Activated naive CD8-positive, alpha-beta T cell treated with anti-CD3 and anti-CD28 coated beads, Interleukin-2, amount 50 U/mL, for 16 hours (primary cell): Measurements from ENCODE around the gene ZBED3.
"Not testable (repeated sequence)": the region's sequence is repeated elsewhere in the genome, so short reads cannot be mapped to it uniquely, and the experiment has no call there.

Experiments
- DNase-seq: peaks from one replicate; pipeline ENCODE4 v3.0.0-alpha.2; 2020; ENCODE audit warnings: low read depth, low spot score

Gene ZBED3

GRCh38 chr5:77086689-77087483 lies at the start of gene ZBED3:
Gene ZBED3, minus strand, starts transcription at chr5:77087285. Its CDS starts 9,407 bp downstream, at chr5:77077878.
- DNase-seq = peak; percentile 18

GRCh38 chr5:77133061-77133758 lies 46.1 kb upstream of the ZBED3 start:
- no peak for DNase-seq

- no peak for DNase-seq
Measured at GRCh38 chr5:77131361-77131760, 44.3 kb upstream of the ZBED3 start.

GRCh38 chr5:77129391-77129990 lies 42.4 kb upstream of the ZBED3 start:
- DNase-seq = no peak

GRCh38 chr5:77128411-77129061 lies 41.5 kb upstream of the ZBED3 start:
- DNase-seq = no peak

GRCh38 chr5:77123057-77123456 lies 36.0 kb upstream of the ZBED3 start:
- no peak for DNase-seq

- DNase-seq = no peak
Measured at GRCh38 chr5:77120706-77121105, 33.6 kb upstream of the ZBED3 start.

- no peak for DNase-seq
Measured at GRCh38 chr5:77120086-77120485, 33.0 kb upstream of the ZBED3 start.

- DNase-seq = no peak
Measured at GRCh38 chr5:77117161-77117560, 30.1 kb upstream of the ZBED3 start.

- not testable (repeated sequence) for DNase-seq
Measured at GRCh38 chr5:77107035-77107434, 19.9 kb upstream of the ZBED3 start.

- DNase-seq = no peak
Measured at GRCh38 chr5:77104813-77105212, 17.7 kb upstream of the ZBED3 start.

- DNase-seq = no peak
Measured at GRCh38 chr5:77103457-77103856, 16.4 kb upstream of the ZBED3 start.

GRCh38 chr5:77102549-77102948 lies 15.5 kb upstream of the ZBED3 start:
- DNase-seq = no peak

GRCh38 chr5:77101298-77101697 lies 14.2 kb upstream of the ZBED3 start:
- DNase-seq = no peak

GRCh38 chr5:77095189-77095588 lies 8.1 kb upstream of the ZBED3 start:
- no peak for DNase-seq

- DNase-seq = no peak
Measured at GRCh38 chr5:77087484-77088261, 588 bp upstream of the ZBED3 start.

GRCh38 chr5:77086368-77086688 lies 757 bp downstream of the ZBED3 start:
- DNase-seq = no peak

GRCh38 chr5:77083088-77083487 lies 4.0 kb downstream of the ZBED3 start:
- DNase-seq = no peak

GRCh38 chr5:77082280-77082679 lies 4.8 kb downstream of the ZBED3 start:
- DNase-seq = no peak

- DNase-seq = no peak
Measured at GRCh38 chr5:77080905-77081304, 6.2 kb downstream of the ZBED3 start.

GRCh38 chr5:77080479-77080878 lies 6.6 kb downstream of the ZBED3 start:
- not testable (repeated sequence) for DNase-seq

- DNase-seq = no peak
Measured at GRCh38 chr5:77077829-77078176, 9.3 kb downstream of the ZBED3 start.
